ENCODE results near the gene CENPU. TPM values are rescaled to one million over a fixed set of nuclear protein-coding genes. Genes with fewer than 3 reads are reported as not detected.

Gene CENPU
- polyA plus RNA-seq, 1 experiment, result 3.0 TPM

GRCh38 chr4:184647266-184648053, 86.4 kb downstream of the CENPU start:
- no peak for TF ChIP-seq CTCF (IDR thresholded peaks at IDR 0.05; ENCODE audit: insufficient read depth, low read depth, low read length)
- POLR2A ChIA-PET, result no interaction called here
- DNase-seq (ENCODE audit: low read depth), result no peak

GRCh38 chr4:184645904-184646610, 87.8 kb downstream of the CENPU start:
- no peak for TF ChIP-seq CTCF (IDR thresholded peaks at IDR 0.05; ENCODE audit: insufficient read depth, low read depth, low read length)
- Histone ChIP-seq H3K4me3 (ENCODE audit: low read depth, low read length) (no peak overlapping the region), H3K36me3 (ENCODE audit: control insufficient read depth, insufficient read depth, low read length) (no peaks in the 10 kb centered on the region), H3K27me3 (ENCODE audit: control insufficient read depth, insufficient read depth, low read length) (no peaks in the 10 kb centered on the region)
- ChIA-PET POLR2A (no interaction called here), CTCF (no interaction called here)
- DNase-seq (ENCODE audit: low read depth), result no peak

More at GRCh38 chr4:184647266-184648053, 86.4 kb downstream of the CENPU start:
- no peaks in the 10 kb centered on the region for H3K27me3 ChIP-seq (ENCODE audit: control insufficient read depth, insufficient read depth, low read length)
- peak overlapping the region; percentile 76 for H3K4me3 ChIP-seq (ENCODE audit: low read depth, low read length)
- CTCF ChIA-PET, result interaction anchor here (0.6 to 1.2 kb wide), 3 partner anchors 86 to 475 kb away, joined by 3 read pairs; partner anchors contain the start of gene CENPU
- no peaks in the 10 kb centered on the region for H3K36me3 ChIP-seq (ENCODE audit: control insufficient read depth, insufficient read depth, low read length)

GRCh38 chr4:184644553-184645307, 89.2 kb downstream of the CENPU start:
- no peak for TF ChIP-seq CTCF (IDR thresholded peaks at IDR 0.05; ENCODE audit: insufficient read depth, low read depth, low read length)
- CTCF ChIA-PET, result no interaction called here
- Histone ChIP-seq H3K27me3 (ENCODE audit: control insufficient read depth, insufficient read depth, low read length) (no peaks in the 10 kb centered on the region), H3K4me3 (ENCODE audit: low read depth, low read length) (no peak overlapping the region), H3K36me3 (ENCODE audit: control insufficient read depth, insufficient read depth, low read length) (no peaks in the 10 kb centered on the region)
- no peak for DNase-seq (ENCODE audit: low read depth)
- POLR2A ChIA-PET, result no interaction called here

Other genes starting within 250 kb of the CENPU start
- 20.5 and 32.3 TPM in 2 replicates for gene CASP3, start 84.6 kb downstream of the CENPU start, polyA plus RNA-seq (2011; rRNA removed)
- gene PRIMPOL, start 84.4 kb downstream of the CENPU start, polyA plus RNA-seq (2011; rRNA removed), result 6.0 and 15.6 TPM in 2 replicates
- 8.1 and 11.6 TPM in 2 replicates for gene ACSL1, start 91.9 kb upstream of the CENPU start, polyA plus RNA-seq (2011; rRNA removed)

All from BJ (cell line).